Rectal smooth muscle tissue (tissue), 1 donor: ENCODE results near the gene ALDH1L2.

Experiments
- H3K27ac ChIP-seq: one replicate; pipeline ENCODE4 v1.7.0; 2013; ENCODE audit warnings: low read depth, low read length, inconsistent platforms
- H3K27me3 ChIP-seq: one replicate; pipeline ENCODE4 v1.7.0; 2013; ENCODE audit warnings: low read length; ENCODE audit not compliant: control insufficient read depth, insufficient read depth
- H3K36me3 ChIP-seq: one replicate; pipeline ENCODE4 v1.7.0; 2013; ENCODE audit warnings: low read length; ENCODE audit not compliant: control insufficient read depth, insufficient read depth
- H3K4me1 ChIP-seq: one replicate; pipeline ENCODE4 v1.7.0; 2013; ENCODE audit warnings: low read length; ENCODE audit not compliant: control insufficient read depth, insufficient read depth
- H3K4me3 ChIP-seq: one replicate; pipeline ENCODE4 v1.7.0; 2013; ENCODE audit warnings: low read length
- H3K9ac ChIP-seq: one replicate; pipeline ENCODE4 v1.7.0; 2013; ENCODE audit warnings: low read length

ALDH1L2 gene

GRCh38 chr12:105077435-105077834 is 6.8 kb downstream of the ALDH1L2 start:
- Histone ChIP-seq H3K4me3 (no peak overlapping the region), H3K36me3 (no peaks in the 10 kb centered on the region), H3K9ac (no peak overlapping the region), H3K27ac (no peak overlapping the region), H3K27me3 (no peaks in the 10 kb centered on the region), H3K4me1 (no peaks in the 10 kb centered on the region)

GRCh38 chr12:105076913-105077312 is 7.3 kb downstream of the ALDH1L2 start:
- Histone ChIP-seq H3K9ac (no peak overlapping the region), H3K4me1 (no peaks in the 10 kb centered on the region), H3K27ac (no peak overlapping the region), H3K36me3 (no peaks in the 10 kb centered on the region), H3K27me3 (no peaks in the 10 kb centered on the region), H3K4me3 (no peak overlapping the region)

- no peaks in the 10 kb centered on the region for H3K36me3 ChIP-seq
- no peaks in the 10 kb centered on the region for H3K4me1 ChIP-seq
- H3K27ac ChIP-seq = no peak overlapping the region
- H3K4me3 ChIP-seq = no peak overlapping the region
- H3K27me3 ChIP-seq = no peaks in the 10 kb centered on the region
- no peak overlapping the region for H3K9ac ChIP-seq
These were observed 8.2 kb downstream of the ALDH1L2 start for GRCh38 chr12:105076098-105076497.

- no peaks in the 10 kb centered on the region for H3K4me1 ChIP-seq
- H3K36me3 ChIP-seq = no peaks in the 10 kb centered on the region
- no peak overlapping the region for H3K9ac ChIP-seq
- no peaks in the 10 kb centered on the region for H3K27me3 ChIP-seq
- no peak overlapping the region for H3K4me3 ChIP-seq
- no peak overlapping the region for H3K27ac ChIP-seq
These were observed 11.3 kb downstream of the ALDH1L2 start for GRCh38 chr12:105072888-105073488.

GRCh38 chr12:105071981-105072380 is 12.3 kb downstream of the ALDH1L2 start:
- Histone ChIP-seq H3K27ac (no peak overlapping the region), H3K9ac (no peak overlapping the region), H3K4me1 (no peaks in the 10 kb centered on the region), H3K36me3 (no peaks in the 10 kb centered on the region), H3K4me3 (no peak overlapping the region), H3K27me3 (no peaks in the 10 kb centered on the region)

- Histone ChIP-seq H3K27me3 (no peaks in the 10 kb centered on the region), H3K36me3 (no peaks in the 10 kb centered on the region), H3K27ac (no peak overlapping the region), H3K4me1 (no peaks in the 10 kb centered on the region), H3K9ac (no peak overlapping the region), H3K4me3 (no peak overlapping the region)
These were observed 14.1 kb downstream of the ALDH1L2 start for GRCh38 chr12:105069936-105070702.

- no peak overlapping the region for H3K9ac ChIP-seq
- no peak overlapping the region for H3K4me3 ChIP-seq
- H3K36me3 ChIP-seq = no peaks in the 10 kb centered on the region
- H3K27ac ChIP-seq = no peak overlapping the region
- H3K4me1 ChIP-seq = no peaks in the 10 kb centered on the region
- H3K27me3 ChIP-seq = no peaks in the 10 kb centered on the region
These were observed 16.7 kb downstream of the ALDH1L2 start for GRCh38 chr12:105067511-105068031.

- Histone ChIP-seq H3K36me3 (peaks cover 2% of the 10 kb centered on the region), H3K9ac (no peak overlapping the region), H3K4me3 (no peak overlapping the region), H3K27ac (no peak overlapping the region), H3K27me3 (no peaks in the 10 kb centered on the region), H3K4me1 (no peaks in the 10 kb centered on the region)
These were observed 19.6 kb downstream of the ALDH1L2 start for GRCh38 chr12:105064564-105065178.

- no peaks in the 10 kb centered on the region for H3K27me3 ChIP-seq
- H3K4me1 ChIP-seq = no peaks in the 10 kb centered on the region
- peaks cover 2% of the 10 kb centered on the region for H3K36me3 ChIP-seq
- H3K4me3 ChIP-seq = no peak overlapping the region
- H3K9ac ChIP-seq = no peak overlapping the region
- no peak overlapping the region for H3K27ac ChIP-seq
These were observed 23.4 kb downstream of the ALDH1L2 start for GRCh38 chr12:105060715-105061378.

- Histone ChIP-seq H3K4me3 (no peak overlapping the region), H3K27me3 (no peaks in the 10 kb centered on the region), H3K27ac (no peak overlapping the region), H3K9ac (no peak overlapping the region), H3K4me1 (no peaks in the 10 kb centered on the region), H3K36me3 (peaks cover 2% of the 10 kb centered on the region)
These were observed 27.1 kb downstream of the ALDH1L2 start for GRCh38 chr12:105057174-105057573.

GRCh38 chr12:105053116-105053572 is 31.1 kb downstream of the ALDH1L2 start:
- no peak overlapping the region for H3K27ac ChIP-seq
- H3K4me3 ChIP-seq = no peak overlapping the region
- no peaks in the 10 kb centered on the region for H3K36me3 ChIP-seq
- H3K9ac ChIP-seq = no peak overlapping the region
- H3K4me1 ChIP-seq = no peaks in the 10 kb centered on the region
- no peaks in the 10 kb centered on the region for H3K27me3 ChIP-seq

GRCh38 chr12:105051981-105052380 is 32.3 kb downstream of the ALDH1L2 start:
- H3K27ac ChIP-seq = no peak overlapping the region
- H3K27me3 ChIP-seq = no peaks in the 10 kb centered on the region
- H3K4me1 ChIP-seq = no peaks in the 10 kb centered on the region
- H3K9ac ChIP-seq = no peak overlapping the region
- no peaks in the 10 kb centered on the region for H3K36me3 ChIP-seq
- H3K4me3 ChIP-seq = no peak overlapping the region
